Raji (cell line): Measurements from ENCODE around the gene DHX16.

Experiments
- POLR2A ChIP-seq: IDR thresholded peaks from 2 replicates; pipeline ENCODE4 v1.6.1; 2011; ENCODE audit warnings: low read depth, low read length, control low read depth; ENCODE audit not compliant: insufficient read depth

Gene DHX16

GRCh38 chr6:30685157-30686008, 12.6 kb upstream of the DHX16 start:
- TF ChIP-seq POLR2A: no peak

- TF ChIP-seq POLR2A: peak; percentile 46; the same call in 1 of the 2 replicates
These were observed 11.8 kb upstream of the DHX16 start for GRCh38 chr6:30684386-30685156.

- TF ChIP-seq POLR2A: no peak
These were observed 11.2 kb upstream of the DHX16 start for GRCh38 chr6:30683980-30684338.

DNA sequence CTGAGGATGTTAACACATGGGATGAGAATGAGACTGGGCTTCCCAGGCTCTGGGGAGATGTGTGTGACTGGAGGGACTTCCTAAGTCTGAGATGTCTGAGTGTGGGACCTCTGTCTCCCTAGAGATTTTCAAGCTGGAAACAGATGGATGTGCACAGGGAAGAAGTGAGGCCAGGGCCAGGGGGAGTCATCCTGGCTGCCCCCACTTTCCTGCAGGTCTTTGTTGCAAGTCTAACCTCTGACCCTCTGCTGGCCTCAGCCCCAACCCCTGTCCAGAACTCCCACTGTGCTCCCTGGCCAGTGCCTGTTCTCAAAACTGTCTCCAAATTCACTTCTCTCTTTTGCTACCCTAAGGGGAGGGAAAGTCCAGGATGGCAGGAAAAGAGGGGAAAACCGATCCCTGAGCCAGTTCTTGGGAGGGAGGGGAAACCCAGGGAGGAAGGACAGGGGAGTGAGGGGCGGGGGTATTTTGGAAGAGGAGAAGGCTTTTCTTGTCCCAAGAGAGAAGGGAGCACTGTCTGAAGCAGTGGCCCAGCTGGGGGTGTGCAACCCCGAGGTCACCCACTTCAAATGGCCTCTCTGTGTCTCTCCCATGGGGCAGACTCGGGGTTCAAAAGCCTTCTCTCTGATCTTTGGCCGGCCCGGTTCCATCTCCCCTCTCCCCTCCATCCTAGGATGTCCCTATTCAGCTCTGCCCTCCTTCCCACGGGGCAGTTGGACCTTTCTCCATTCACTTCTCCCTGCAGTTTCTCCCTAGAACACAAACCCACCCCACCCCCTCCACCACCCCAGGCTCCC, 10.6 kb upstream of the DHX16 start:
- no peak for TF ChIP-seq POLR2A

DNA sequence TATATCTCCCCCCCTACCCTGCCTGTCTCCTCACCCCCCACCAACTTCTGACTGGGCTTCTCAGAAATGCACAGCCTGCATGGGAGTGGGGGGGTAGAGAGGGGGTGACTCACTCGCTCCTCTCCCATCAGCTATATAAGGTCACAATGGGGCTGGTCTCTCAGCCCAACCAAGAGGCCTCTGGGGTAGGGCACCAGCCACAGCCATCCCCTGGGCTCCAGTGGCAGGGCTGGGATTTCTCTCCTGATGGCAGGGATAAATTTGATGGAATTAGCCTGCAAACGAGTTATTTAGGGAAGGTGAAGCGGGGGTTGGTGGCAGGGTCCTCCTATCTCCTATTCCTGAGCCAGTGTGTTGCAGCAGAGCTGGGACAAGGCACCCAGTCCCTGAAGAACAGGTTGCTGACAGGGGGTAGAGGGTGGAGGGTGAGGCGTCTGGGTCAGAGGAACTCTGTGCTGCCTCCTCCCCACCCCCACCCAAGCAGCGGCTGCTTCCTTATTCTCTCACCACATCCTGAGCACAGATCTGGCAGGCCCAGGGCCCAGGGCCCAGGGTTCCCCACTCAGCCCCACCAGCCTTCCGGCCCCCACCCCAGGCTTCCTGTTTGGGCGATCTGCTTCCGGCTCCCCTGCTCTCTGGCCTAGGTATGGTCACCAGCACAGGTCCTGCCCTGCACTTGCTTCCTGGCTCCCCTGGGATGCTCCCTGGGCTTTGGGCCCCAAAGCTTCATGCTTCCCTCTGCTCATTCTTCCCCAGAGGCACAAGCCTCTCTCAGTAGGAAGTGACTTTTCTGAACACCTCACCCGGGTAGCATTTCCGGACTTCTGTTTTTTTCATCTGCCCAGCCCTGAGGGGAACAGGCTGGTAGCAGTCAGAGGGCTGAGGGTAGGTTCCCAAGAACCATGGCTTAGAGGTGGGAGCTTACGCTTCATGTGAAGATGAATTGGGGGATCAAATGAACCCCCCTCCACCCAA, 9.6 kb upstream of the DHX16 start:
- peak; percentile 85 for TF ChIP-seq POLR2A

DNA sequence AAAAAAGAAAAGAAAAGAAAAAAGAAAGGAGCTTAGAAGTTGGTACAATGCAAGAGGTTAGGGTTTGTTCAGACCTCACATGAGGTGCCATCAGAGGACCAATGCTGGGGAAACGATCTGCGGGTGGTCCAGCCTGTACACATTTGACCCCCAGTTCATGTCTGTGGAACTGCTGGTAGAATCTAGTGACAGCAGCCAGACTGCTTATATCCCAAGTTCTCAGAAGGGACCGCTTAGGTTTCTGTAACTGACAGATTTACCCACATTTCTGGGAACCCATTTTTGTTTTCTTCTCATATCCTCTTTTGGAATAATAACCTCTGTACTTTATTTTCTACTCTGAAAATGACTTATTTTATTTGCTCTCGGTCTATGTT, 8.9 kb upstream of the DHX16 start:
- TF ChIP-seq POLR2A: no peak

DNA sequence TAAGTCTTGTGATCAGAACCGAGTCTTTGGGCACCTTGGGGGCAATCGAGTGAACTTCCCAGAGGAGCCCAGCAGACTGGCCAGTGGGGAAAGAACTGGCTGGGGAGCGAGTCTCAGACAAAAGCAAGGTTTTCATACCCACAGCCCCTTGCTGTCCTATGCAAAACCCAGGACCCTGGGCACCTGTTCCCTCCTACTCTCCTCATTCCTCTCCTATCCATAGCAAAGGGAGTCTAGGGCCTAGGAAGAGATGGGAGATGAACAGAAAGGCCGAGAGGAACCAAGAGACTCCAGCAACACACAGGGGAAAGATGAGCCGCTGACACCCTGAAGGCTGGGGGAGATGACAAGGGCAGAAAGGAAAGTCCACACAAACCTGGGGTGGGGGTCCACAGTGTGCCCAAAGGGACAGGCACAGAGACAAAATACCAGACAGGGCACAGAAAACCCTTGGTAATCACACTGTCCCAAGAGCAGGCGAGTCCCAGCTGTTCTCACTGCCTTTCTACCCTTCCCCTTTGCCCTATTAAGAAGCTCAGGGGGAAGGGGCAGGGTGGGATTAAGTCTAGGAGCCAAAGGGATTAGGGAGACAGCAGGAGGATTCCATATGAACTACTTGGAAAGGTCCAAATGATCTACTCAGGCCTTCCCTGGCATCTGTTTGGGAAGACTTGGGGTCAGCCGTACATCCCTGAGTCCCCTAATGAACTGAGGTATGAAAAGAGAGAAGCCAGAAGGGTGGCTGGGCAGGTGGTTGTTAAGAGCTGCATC, 7.1 kb upstream of the DHX16 start:
- no peak for TF ChIP-seq POLR2A

- TF ChIP-seq POLR2A: peak; percentile 33; the same call in 1 of the 2 replicates
These were observed 6.3 kb upstream of the DHX16 start for GRCh38 chr6:30678964-30679726.

GRCh38 chr6:30676660-30677285, 4.0 kb upstream of the DHX16 start:
- TF ChIP-seq POLR2A: no peak

GRCh38 chr6:30670760-30671527, 1.9 kb downstream of the DHX16 start:
- TF ChIP-seq POLR2A: no peak

DNA sequence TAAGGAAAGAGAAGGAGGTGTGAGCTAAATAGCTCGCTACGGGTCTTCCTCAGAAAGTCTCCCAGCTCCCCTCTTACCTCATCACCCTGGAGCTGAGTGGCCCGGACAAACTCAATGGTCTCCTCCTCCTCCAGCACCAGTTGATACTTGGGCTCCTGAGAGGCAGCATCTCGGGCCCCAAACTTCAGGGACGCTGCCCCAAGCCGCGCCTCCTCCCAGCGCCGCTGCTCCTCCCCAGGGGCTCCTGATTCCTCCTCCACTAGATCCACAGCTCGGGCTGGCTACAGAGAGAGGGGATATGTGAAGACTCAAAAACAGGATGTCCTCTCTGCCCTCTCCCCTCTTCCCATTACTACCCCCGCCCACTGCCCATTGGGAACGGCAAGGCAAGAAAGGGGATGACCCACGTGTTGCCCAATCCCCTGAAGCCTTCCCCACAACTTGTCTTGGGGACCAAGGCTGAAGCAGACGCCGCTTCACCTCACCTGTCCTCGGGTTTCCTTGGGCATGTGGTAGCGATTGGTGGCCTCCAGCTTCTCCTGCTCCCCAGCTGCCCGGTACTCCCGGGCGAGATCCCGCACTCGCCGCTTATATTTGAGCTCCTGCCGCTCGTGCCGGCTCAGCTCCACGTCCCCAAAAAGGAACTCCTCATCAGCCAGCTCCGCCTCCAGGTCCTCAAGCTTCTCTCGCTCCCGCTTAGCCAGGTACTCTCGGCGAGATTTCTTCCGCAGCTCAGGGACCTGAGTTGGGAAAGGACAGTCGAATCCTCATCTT, 7.6 kb downstream of the DHX16 start:
- no peak for TF ChIP-seq POLR2A

GRCh38 chr6:30657454-30657853, 15.4 kb downstream of the DHX16 start:
- no peak for TF ChIP-seq POLR2A
